OCI-LY7 (cell line): ENCODE measurements around the gene RPRD1B. TPM values are rescaled to one million over a fixed set of nuclear protein-coding genes. Genes with fewer than 3 reads are reported as not detected.

Experiments
- BruUV-seq: library from RNA; stranded (reverse); fragments of 400-500 nt; replicated peaks from 2 replicates; lab custom pipeline; 2021; lab: Mats Ljungman, UMichigan
- CTCF ChIA-PET: fragments of 300-600 bp; sonication (Branson Sonifier 250); formaldehyde crosslinking; loops from one replicate; lab custom pipeline; 2022; ENCODE audit warnings: antibody characterized with exemption; ENCODE audit not compliant: unreplicated experiment; lab: Charles Lee
- POLR2A ChIA-PET: fragments of 300-600 bp; sonication (Branson Sonifier 250); formaldehyde crosslinking; loops from one replicate; lab custom pipeline; 2022; ENCODE audit warnings: antibody characterized with exemption; lab: Charles Lee
- DNase-seq: peaks from one replicate; pipeline ENCODE4 v3.0.0-alpha.2; 2015; ENCODE audit warnings: low spot score
- H2AFZ ChIP-seq: fragments of 200-600 bp; sonication (generic), shearing (Covaris generic); 2 replicates; pipeline ENCODE4 v1.6.1; 2014; ENCODE audit warnings: mild to moderate bottlenecking, antibody characterized with exemption, low read length, moderate library complexity
- H3K27ac ChIP-seq: fragments of 200-600 bp; sonication (generic); 2 replicates; pipeline ENCODE4 v1.5.1; 2014; ENCODE audit warnings: mixed run types, low read depth, mild to moderate bottlenecking, moderate library complexity, low read length, inconsistent platforms; ENCODE audit not compliant: poor library complexity, severe bottlenecking
- H3K36me3 ChIP-seq: fragments of 200-600 bp; sonication (generic); 2 replicates; pipeline ENCODE4 v1.6.1; 2014; ENCODE audit warnings: mild to moderate bottlenecking, antibody characterized with exemption, low read length, moderate library complexity, mixed read lengths; ENCODE audit not compliant: insufficient read depth
- H3K4me1 ChIP-seq: fragments of 200-600 bp; sonication (generic); 2 replicates; pipeline ENCODE4 v1.5.1; 2014; ENCODE audit warnings: mild to moderate bottlenecking, low read length; ENCODE audit not compliant: insufficient read depth, poor library complexity, severe bottlenecking
- H3K4me2 ChIP-seq: fragments of 200-600 bp; sonication (generic); 2 replicates; pipeline ENCODE4 v1.6.1; 2014; ENCODE audit warnings: mild to moderate bottlenecking, low read length
- H3K4me3 ChIP-seq: fragments of 200-600 bp; sonication (generic); 2 replicates; pipeline ENCODE4 v1.5.1; 2014; ENCODE audit warnings: mild to moderate bottlenecking, low read depth, low read length; ENCODE audit not compliant: poor library complexity, severe bottlenecking
- H3K79me2 ChIP-seq: fragments of 200-600 bp; sonication (generic); 2 replicates; pipeline ENCODE4 v1.6.1; 2016; ENCODE audit warnings: low read depth, mild to moderate bottlenecking, low read length, moderate library complexity, mixed read lengths; ENCODE audit not compliant: insufficient read depth
- H3K9me2 ChIP-seq: fragments of 200-600 bp; sonication (generic); 2 replicates; pipeline ENCODE4 v1.6.1; 2016; ENCODE audit warnings: mild to moderate bottlenecking, low read length, mixed read lengths; ENCODE audit not compliant: insufficient read depth
- H3K9me3 ChIP-seq: fragments of 200-600 bp; sonication (generic); 2 replicates; pipeline ENCODE4 v1.6.1; 2014; ENCODE audit warnings: mild to moderate bottlenecking, mixed run types, low read length, mixed read lengths
- H4K20me1 ChIP-seq: fragments of 200-600 bp; sonication (generic); 2 replicates; pipeline ENCODE4 v1.6.1; 2014; ENCODE audit warnings: mild to moderate bottlenecking, antibody characterized with exemption, low read length, moderate library complexity, mixed read lengths; ENCODE audit not compliant: insufficient read depth
- EZH2phosphoT487 ChIP-seq: fragments of 200-600 bp; sonication (generic); IDR thresholded peaks from 2 replicates; pipeline ENCODE4 v1.6.1; 2018; ENCODE audit warnings: low read depth, borderline replicate concordance, mild to moderate bottlenecking, mixed run types, antibody characterized with exemption, low read length, moderate library complexity, mixed read lengths
- intact Hi-C: fragments of 100-400 bp; cut with micrococcal nuclease; formaldehyde crosslinking; loops from one replicate; pipeline ENCODE4 v1.10.0; 2022; ENCODE audit not compliant: unreplicated experiment
- total RNA-seq, 2 experiments: library from RNA; depleted of rRNA in 1 of 2; stranded (reverse); fragments of >200 nt in 1 of 2; shearing (Covaris generic) in 1 of 2; gene quantifications; 2 replicates each; pipeline ENCODE4 v1.2.3, GENCODE V29; 2014 to 2022
- TF ChIP-seq, protein P1 (sequence below): fragments of 200-600 bp; sonication (generic); conservative IDR thresholded peaks from 2 replicates; pipeline ENCODE4 v1.5.1; 2014; ENCODE audit warnings: mild to moderate bottlenecking, antibody characterized with exemption, low read length, moderate library complexity, mixed read lengths

The RPRD1B gene
- total RNA-seq, 2 experiments from 2014 or later, result 45.6 to 67.9 TPM

DNA sequence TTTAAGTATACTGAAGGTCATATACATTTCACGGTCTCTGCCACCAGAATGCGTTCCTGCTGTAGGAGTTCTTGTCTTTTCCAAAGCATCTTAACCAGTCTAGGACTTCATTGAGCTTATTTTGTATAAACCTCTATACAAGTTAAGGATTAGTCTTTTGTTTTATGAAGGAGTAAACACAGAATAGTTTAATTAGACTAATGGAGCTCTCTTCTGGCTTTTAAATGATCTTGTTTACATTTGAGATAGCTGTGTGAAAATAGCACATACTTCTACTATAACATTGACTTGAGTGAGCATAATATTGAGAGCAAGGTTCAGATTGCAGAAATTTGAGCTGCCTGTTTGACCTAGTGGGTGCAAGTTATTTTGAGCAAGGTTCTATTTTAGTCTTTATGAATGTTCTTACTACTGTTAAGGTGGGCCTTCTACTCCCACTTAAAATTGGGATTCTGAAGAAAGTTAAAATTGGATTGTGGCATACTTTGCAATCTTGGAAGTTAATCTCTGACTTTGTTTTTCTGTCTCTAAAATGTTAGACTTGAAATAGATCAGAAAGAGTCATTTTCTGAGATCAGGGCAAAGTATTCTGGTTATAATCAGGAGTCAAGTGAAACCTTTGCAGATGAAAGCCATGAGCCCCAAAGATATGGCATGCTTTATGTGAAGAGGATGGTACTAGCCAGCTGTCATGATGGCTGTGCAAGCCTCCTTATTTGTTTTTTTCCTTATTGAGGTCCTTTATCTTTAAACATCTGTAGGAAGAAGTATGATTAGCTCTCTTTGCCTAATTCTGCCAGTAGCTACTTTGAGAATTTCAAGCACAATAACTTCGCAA is 41.8 kb downstream of the RPRD1B start:
- Histone ChIP-seq H3K4me3 (no peak overlapping the region), H4K20me1 (0 out of 2 replicates have a peak, but pooled peaks cover 4% of the 10 kb centered on the region), H3K79me2 (peaks cover 8% of the 10 kb centered on the region; the same call in 1 of the 2 replicates), H3K4me1 (no peaks in the 10 kb centered on the region), H3K4me2 (no peak overlapping the region), H3K9me3 (peaks cover 4% of the 10 kb centered on the region; the same call in 1 of the 2 replicates), H3K27ac (no peak overlapping the region), H3K36me3 (peaks cover 94% of the 10 kb centered on the region), H2AFZ (no peak overlapping the region), H3K9me2 (no peaks in the 10 kb centered on the region)
- TF ChIP-seq, protein P1, sequence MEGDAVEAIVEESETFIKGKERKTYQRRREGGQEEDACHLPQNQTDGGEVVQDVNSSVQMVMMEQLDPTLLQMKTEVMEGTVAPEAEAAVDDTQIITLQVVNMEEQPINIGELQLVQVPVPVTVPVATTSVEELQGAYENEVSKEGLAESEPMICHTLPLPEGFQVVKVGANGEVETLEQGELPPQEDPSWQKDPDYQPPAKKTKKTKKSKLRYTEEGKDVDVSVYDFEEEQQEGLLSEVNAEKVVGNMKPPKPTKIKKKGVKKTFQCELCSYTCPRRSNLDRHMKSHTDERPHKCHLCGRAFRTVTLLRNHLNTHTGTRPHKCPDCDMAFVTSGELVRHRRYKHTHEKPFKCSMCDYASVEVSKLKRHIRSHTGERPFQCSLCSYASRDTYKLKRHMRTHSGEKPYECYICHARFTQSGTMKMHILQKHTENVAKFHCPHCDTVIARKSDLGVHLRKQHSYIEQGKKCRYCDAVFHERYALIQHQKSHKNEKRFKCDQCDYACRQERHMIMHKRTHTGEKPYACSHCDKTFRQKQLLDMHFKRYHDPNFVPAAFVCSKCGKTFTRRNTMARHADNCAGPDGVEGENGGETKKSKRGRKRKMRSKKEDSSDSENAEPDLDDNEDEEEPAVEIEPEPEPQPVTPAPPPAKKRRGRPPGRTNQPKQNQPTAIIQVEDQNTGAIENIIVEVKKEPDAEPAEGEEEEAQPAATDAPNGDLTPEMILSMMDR, result no peak
- TF ChIP-seq EZH2phosphoT487, result no peak
- CTCF ChIA-PET, result no interaction called here
- TSS peak; percentile 1 for BruUV-seq
- POLR2A ChIA-PET, result interaction anchor here (0.6 to 1.6 kb wide), 2 partner anchors 18 to 139 kb away, joined by 4 read pairs; no protein-coding TSS in a partner anchor
- intact Hi-C loops, result no loop called here
- DNase-seq, result no peak

- no peak overlapping the region for H3K4me2 ChIP-seq
- no peaks in the 10 kb centered on the region for H3K9me2 ChIP-seq
- intact Hi-C loops, result no loop called here
- H3K27ac ChIP-seq, result no peak overlapping the region
- DNase-seq, result no peak
- H3K79me2 ChIP-seq, result peaks cover 16% of the 10 kb centered on the region
- H4K20me1 ChIP-seq, result 0 out of 2 replicates have a peak, but pooled peaks cover 4% of the 10 kb centered on the region
- H2AFZ ChIP-seq, result no peak overlapping the region
- no peak overlapping the region for H3K4me3 ChIP-seq
- no TSS peak for BruUV-seq
- H3K9me3 ChIP-seq, result peaks cover 4% of the 10 kb centered on the region; the same call in 1 of the 2 replicates
- no peaks in the 10 kb centered on the region for H3K4me1 ChIP-seq
- POLR2A ChIA-PET, result interaction anchor here (1.6 kb wide), 1 partner anchor 17 kb away, joined by 4 read pairs; no protein-coding TSS in a partner anchor
- peaks cover 94% of the 10 kb centered on the region for H3K36me3 ChIP-seq
- CTCF ChIA-PET, result no interaction called here
- no peak for TF ChIP-seq EZH2phosphoT487
- TF ChIP-seq, protein P1, result no peak
These were observed 43.0 kb downstream of the RPRD1B start for GRCh38 chr20:38076548-38076947.
